ENCODE results near the gene SULT4A1.

The SULT4A1 gene

DNA sequence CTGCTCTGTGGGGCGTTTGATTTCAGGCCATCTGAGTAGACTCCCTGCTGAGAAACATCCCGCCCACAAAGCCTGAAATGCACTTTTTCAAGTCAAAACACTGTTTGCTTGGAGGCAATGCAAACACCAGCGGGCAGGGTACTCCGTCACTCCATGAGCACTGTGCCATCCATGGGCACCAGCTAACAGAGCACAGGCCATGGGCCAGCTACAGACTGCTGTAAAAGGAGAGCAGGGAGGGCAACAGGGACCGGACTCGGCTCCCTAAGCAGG lies 33.7 kb downstream of the SULT4A1 start:
- DNase-seq (ENCODE audit: low read depth), result no peak

- DNase-seq (ENCODE audit: low read depth), result no peak
These were observed 34.2 kb downstream of the SULT4A1 start for GRCh38 chr22:43827926-43828724.

GRCh38 chr22:43827003-43827735 lies 35.1 kb downstream of the SULT4A1 start:
- no peak for DNase-seq (ENCODE audit: low read depth)

DNA sequence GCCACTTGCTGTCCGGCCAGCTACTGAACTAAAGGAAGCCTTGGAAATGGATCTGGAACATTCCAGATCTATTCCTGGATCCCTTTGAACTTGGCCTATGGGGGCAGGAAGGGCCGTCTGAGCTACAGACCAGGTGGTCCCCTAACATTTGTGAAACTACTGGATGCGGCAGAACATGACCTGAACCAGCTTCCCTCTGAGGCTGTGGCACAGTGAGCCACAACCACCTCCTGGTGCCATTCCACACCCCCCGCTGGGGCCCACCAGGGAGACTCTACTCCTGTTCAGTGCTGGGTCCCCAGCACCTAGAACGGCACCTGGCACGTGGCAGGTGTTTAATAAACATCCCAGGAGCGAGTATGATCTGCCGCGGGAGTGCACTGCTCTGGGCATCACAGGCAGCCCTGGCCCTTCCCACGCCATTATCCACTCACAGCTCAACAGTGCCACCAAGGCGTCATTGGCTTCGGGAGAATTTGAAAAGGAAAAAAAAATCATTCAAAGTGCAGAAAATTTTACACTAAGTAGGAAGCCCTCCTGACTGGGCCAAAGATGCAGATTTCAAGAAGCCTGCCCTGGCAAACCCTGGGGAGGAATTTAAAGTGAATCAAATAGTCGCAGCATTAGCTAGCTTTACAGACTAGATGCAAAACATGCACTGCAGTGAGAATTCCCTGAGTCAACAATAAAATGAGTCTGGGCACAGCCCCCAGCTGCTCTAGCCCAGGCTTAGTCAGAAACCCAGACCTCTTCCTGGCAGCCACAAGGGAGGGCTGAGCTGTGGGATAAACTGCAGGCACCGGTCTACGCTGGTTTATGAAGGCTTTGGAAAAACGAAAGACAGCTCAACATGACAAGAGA lies 35.9 kb downstream of the SULT4A1 start:
- no peak for DNase-seq (ENCODE audit: low read depth)

- DNase-seq (ENCODE audit: low read depth), result no peak
These were observed 36.7 kb downstream of the SULT4A1 start for GRCh38 chr22:43825651-43826050.

- no peak for DNase-seq (ENCODE audit: low read depth)
These were observed 37.4 kb downstream of the SULT4A1 start for GRCh38 chr22:43824724-43825420.

DNA sequence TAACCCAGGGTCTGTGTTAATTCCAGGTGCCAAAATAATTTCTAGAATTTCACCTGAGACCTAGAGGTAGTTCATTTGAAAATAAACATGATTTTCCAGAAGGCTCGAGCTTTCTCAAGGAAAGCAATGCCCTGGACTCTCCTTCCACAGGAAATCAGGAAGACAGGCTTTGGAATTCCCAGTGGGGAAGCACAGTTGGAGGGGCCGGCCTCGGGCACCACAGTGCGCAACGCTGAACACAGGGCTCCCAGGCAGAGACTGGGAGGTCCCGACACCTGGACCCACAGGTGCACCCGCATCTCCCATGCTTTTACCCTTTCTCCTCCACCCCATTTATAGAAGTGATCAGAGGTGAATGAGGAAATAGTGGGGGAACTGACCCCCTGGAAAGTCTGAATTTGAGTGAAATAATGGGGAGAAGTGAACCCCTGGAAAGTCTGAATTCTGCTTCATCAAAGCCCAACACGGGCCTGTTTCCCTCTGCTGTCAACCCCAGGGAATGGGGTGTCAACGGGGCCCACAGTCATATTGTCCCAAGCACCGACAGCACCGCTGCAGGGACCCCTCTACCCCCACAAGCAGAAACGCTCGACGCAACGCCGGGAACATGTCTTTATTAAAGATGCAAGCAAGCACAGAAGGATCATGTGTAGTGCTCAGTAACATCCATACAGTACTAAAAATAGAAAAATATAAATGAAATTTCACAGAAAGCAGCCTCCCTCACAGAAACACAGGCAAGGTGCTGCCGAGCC lies 38.2 kb downstream of the SULT4A1 start:
- DNase-seq (ENCODE audit: low read depth), result no peak

GRCh38 chr22:43823353-43823908 lies 38.9 kb downstream of the SULT4A1 start:
- no peak for DNase-seq (ENCODE audit: low read depth)

GRCh38 chr22:43821606-43822425 lies 40.5 kb downstream of the SULT4A1 start:
- DNase-seq (ENCODE audit: low read depth), result no peak

GRCh38 chr22:43820651-43821305 lies 41.5 kb downstream of the SULT4A1 start:
- no peak for DNase-seq (ENCODE audit: low read depth)

GRCh38 chr22:43819931-43820640 lies 42.2 kb downstream of the SULT4A1 start:
- DNase-seq (ENCODE audit: low read depth), result no peak

DNA sequence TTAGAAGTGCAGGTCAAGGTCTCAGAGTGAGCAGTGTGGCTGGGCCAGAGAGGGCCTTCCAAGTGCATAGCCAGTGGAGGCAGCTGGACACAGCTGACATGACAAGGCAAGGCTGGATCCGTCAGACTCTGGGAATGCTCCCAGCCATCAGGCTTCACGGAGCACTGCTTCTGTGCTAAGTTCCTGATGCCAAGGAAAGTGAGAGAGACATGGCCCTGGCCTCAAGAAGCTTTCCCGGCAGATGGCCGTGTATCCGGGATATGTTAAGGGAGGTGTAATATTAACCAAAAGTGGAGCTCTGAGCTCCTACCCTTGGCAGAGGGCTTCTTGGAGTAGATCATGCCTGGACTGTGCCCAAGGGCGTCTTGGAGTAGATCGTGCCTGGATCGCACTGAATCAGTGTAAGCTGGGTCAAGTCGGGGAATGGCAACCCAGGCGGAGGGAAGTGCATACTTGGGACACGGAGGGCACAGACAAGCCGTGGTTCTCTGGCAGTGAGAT lies 42.8 kb downstream of the SULT4A1 start:
- no peak for DNase-seq (ENCODE audit: low read depth)

DNA sequence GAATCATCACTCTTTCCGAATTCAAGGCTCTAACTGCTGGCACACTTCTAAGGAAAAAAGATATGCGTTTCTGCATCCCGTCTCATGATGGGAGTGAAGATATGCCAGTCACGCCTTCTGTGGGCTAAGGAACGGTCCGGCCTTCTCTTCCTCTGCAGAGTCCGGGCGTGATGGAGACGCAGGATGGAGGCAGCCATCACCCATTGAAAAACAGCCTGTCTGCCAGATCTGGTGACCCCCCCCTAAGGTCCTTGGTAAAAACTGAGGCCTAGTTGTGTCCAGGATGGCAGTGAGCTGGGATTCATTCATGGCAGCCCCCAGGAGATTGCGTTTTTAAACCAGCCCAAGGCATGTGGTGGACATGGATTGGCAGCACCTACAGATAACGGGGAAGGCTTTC lies 43.3 kb downstream of the SULT4A1 start:
- no peak for DNase-seq (ENCODE audit: low read depth)

- DNase-seq (ENCODE audit: low read depth), result no peak
These were observed 44.9 kb downstream of the SULT4A1 start for GRCh38 chr22:43817402-43817801.

GRCh38 chr22:43814264-43814663 lies 48.0 kb downstream of the SULT4A1 start:
- DNase-seq (ENCODE audit: low read depth), result no peak

- no peak for DNase-seq (ENCODE audit: low read depth)
These were observed 49.4 kb downstream of the SULT4A1 start for GRCh38 chr22:43812890-43813289.

DNA sequence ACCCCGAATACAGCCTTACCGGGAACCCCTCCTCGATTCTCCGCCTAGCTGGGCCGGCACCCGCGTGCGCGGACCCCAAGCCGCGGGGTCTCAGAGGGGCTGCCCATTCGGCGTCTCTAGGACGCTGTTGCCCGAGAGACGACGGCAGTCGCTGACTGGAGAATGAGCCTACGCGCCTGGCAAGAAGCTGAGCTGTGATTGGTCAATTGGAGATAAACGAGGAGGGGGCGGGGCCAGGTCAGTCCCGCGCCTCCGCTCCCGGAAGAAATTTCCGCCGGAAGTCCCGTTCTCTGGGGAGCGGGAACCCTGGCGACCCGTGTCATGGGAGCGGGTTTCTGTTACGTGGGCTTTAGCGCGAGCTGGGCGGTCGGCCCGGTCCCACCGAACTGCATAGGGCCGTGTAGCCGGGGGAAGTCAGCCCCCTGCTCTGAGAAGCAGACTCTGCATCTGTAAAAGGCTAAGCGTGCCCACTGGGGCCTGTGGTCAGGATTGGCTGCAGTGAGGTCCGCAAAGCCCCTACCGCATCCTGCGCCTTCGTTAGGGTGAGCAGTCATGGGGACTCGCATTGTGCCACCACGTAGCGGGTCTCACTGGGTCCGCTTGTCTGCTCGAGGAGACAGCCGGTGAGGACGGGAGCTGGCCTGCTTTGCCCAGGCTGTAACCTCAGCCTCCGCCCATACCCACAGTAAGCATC lies 50.0 kb downstream of the SULT4A1 start, which contains the start of gene EFCAB6:
EFCAB6 (minus strand) TSS at position 157 of the 694 bp plus-strand sequence. CDS start 29,987 bp downstream, outside the sequence.
- peak; percentile 77 for DNase-seq (ENCODE audit: low read depth)

GRCh38 chr22:43811777-43812148 lies 50.5 kb downstream of the SULT4A1 start:
- no peak for DNase-seq (ENCODE audit: low read depth)

Data from activated T-helper 1 cell treated with Interleukin-2 at 50 U/mL for 16 hours (primary cell).